Uterus (tissue), 2 donors: ENCODE results near the gene SYNE1.

Source experiments
- POLR2A ChIP-seq, 2 donors: fragments of 450-650 bp; IDR thresholded peaks; one replicate each; pipeline ENCODE4 v1.6.1; 2016; ENCODE audit warnings: antibody characterized with exemption in 2 of 2, mild to moderate bottlenecking in 1 of 2, moderate library complexity in 1 of 2
- TF ChIP-seq, protein P1 (sequence below), 4 experiments: fragments of 200-600 bp in 2 of 4; fragments of 450-650 bp in 2 of 4; sonication (generic) in 2 of 4; IDR thresholded peaks; one replicate each; pipeline ENCODE4 v1.5.1; 2016 to 2019; ENCODE audit warnings: antibody characterized with exemption in 4 of 4, mild to moderate bottlenecking in 2 of 4, moderate library complexity in 1 of 4

DNA sequence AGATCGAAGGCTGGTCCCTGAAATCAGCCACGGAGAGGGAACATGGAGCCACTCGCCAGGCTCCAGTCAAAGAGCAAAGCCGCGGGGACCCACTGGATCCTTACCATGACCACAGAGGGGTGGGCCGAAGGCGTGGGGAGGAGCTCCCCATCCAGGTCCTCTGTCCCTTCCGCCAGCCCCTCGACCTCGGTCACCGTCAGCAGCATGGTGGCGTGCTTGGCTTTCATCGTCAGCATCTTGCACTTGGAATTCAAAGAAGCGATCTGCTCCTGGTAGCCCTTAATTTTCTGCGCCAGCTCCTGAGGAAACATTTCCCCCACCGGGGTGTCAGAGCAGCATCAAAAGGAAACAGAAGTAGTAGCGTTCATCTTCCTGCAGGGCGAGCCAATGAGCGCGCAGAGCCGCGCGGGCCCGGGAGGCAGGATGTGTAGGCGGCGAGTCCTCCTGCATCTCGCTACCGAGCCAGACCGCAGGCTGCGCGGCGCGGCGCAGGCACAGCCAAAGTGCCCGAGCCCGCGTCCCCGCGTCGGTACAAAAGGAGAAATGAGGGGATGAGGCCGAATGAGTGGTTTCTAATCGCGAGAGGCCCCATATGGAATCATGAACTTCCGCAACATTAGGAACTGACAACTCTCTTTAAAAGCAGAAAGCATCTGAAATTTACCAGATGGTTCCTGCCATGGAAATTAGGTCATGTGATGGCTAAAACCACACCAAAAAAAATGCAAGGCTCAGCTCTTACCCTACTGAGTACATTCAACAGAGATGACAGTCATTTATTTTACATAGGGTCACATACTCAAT lies 335.2 kb downstream of the SYNE1 start:
- TF ChIP-seq POLR2A (IDR thresholded peaks at IDR 0.05), result peak; percentile 33 to 40
- TF ChIP-seq, protein P1, sequence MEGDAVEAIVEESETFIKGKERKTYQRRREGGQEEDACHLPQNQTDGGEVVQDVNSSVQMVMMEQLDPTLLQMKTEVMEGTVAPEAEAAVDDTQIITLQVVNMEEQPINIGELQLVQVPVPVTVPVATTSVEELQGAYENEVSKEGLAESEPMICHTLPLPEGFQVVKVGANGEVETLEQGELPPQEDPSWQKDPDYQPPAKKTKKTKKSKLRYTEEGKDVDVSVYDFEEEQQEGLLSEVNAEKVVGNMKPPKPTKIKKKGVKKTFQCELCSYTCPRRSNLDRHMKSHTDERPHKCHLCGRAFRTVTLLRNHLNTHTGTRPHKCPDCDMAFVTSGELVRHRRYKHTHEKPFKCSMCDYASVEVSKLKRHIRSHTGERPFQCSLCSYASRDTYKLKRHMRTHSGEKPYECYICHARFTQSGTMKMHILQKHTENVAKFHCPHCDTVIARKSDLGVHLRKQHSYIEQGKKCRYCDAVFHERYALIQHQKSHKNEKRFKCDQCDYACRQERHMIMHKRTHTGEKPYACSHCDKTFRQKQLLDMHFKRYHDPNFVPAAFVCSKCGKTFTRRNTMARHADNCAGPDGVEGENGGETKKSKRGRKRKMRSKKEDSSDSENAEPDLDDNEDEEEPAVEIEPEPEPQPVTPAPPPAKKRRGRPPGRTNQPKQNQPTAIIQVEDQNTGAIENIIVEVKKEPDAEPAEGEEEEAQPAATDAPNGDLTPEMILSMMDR (IDR thresholded peaks at IDR 0.05), result peak; percentile 37 to 71 (median 64)
